Body of pancreas (tissue), 4 donors: ENCODE data around the gene KCNQ4. TPM values are rescaled to one million over a fixed set of nuclear protein-coding genes. Genes with fewer than 3 reads are reported as not detected.

Experiments
- ATAC-seq: fragments of 150-250 bp; one replicate; pipeline ENCODE4 v1.9.1; 2016
- DNase-seq, 4 donors: peaks; one replicate each; pipeline ENCODE4 v3.0.0-alpha.2; 2019
- H3K27ac ChIP-seq, 4 donors: fragments of 200-600 bp; sonication (generic); 1 replicate in 3 of 4; 2 replicates in 1 of 4; pipeline versions ENCODE4 v1.5.1 to v1.6.1; 2016 to 2019; ENCODE audit warnings: mild to moderate bottlenecking in 1 of 4, mixed read lengths in 1 of 4, moderate library complexity in 1 of 4
- H3K27me3 ChIP-seq, 2 donors: fragments of 200-600 bp; sonication (generic); one replicate each; pipeline ENCODE4 v1.6.0; 2016; ENCODE audit warnings: mild to moderate bottlenecking in 1 of 2
- H3K36me3 ChIP-seq, 2 donors: fragments of 200-600 bp; sonication (generic); replicated peaks in 1 of 2; 2 replicates each; pipeline ENCODE4 v1.5.1; 2016; ENCODE audit warnings: low read depth in 2 of 2; ENCODE audit not compliant: insufficient read depth in 1 of 2
- H3K4me1 ChIP-seq: fragments of 200-600 bp; sonication (generic); one replicate; pipeline ENCODE4 v1.6.0; 2016
- H3K4me3 ChIP-seq, 2 donors: fragments of 200-600 bp; sonication (generic); 1 replicate in 1 of 2; 2 replicates in 1 of 2; pipeline ENCODE4 v1.5.1; 2016 to 2019
- H3K9me3 ChIP-seq, 3 donors: fragments of 200-600 bp; sonication (generic); 1 replicate in 2 of 3; 2 replicates in 1 of 3; pipeline ENCODE4 v1.5.1; 2016
- POLR2A ChIP-seq, 3 donors: fragments of 450-650 bp; IDR thresholded peaks; one replicate each; pipeline ENCODE4 v1.6.1; 2016; ENCODE audit warnings: antibody characterized with exemption in 3 of 3, mild to moderate bottlenecking in 2 of 3
- WGBS, 2 donors: methylation state at CpG; one replicate each; pipeline ENCODE4 v1.1.5; 2017; 5-methylcytosine and 5-hydroxymethylcytosine counted together
- intact Hi-C: fragments of 100-400 bp; cut with DNase I; formaldehyde crosslinking; loops from one replicate; pipeline ENCODE4 v1.15.1; 2023
- total RNA-seq, 2 donors: library from RNA; depleted of rRNA; stranded (reverse); fragments of >200 nt; gene quantifications; one replicate each; pipeline ENCODE4 v1.1.0, GENCODE V29; 2016
- TF ChIP-seq, protein P1 (sequence below), 7 experiments: fragments of 450-650 bp in 4 of 7; fragments of 200-600 bp in 3 of 7; sonication (generic) in 3 of 7; IDR thresholded peaks; one replicate each; pipeline ENCODE4 v1.5.1; 2016 to 2019; ENCODE audit warnings: antibody characterized with exemption in 7 of 7

Gene KCNQ4
- total RNA-seq, 2 donors from 2014 or later: 1.8 to 4.0 TPM

DNA sequence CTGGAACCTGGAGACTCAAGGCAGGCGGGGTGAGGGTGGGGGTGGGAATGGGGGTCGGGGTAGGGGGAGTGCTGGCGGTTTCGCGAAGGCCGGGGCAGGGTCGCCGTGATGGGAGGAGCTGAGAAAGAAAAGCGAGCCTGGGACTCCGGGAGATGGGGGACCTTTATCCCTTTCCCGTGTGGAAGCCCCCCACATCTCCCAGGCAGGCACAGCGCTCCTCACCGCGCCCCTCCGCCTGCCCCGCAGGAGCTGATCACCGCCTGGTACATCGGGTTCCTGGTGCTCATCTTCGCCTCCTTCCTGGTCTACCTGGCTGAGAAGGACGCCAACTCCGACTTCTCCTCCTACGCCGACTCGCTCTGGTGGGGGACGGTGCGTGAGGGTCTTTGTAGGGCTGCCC lies 35.5 kb downstream of the KCNQ4 start:
- Histone ChIP-seq H3K4me3 (no peak overlapping the region), H3K4me1 (peaks cover 25% of the 10 kb centered on the region), H3K27me3 (no peaks in the 10 kb centered on the region), H3K27ac (peak overlapping the region in 1 of 4 donors; percentile 77), H3K9me3 (no peaks in the 10 kb centered on the region), H3K36me3 (no peaks in the 10 kb centered on the region)
- TF ChIP-seq, protein P1, sequence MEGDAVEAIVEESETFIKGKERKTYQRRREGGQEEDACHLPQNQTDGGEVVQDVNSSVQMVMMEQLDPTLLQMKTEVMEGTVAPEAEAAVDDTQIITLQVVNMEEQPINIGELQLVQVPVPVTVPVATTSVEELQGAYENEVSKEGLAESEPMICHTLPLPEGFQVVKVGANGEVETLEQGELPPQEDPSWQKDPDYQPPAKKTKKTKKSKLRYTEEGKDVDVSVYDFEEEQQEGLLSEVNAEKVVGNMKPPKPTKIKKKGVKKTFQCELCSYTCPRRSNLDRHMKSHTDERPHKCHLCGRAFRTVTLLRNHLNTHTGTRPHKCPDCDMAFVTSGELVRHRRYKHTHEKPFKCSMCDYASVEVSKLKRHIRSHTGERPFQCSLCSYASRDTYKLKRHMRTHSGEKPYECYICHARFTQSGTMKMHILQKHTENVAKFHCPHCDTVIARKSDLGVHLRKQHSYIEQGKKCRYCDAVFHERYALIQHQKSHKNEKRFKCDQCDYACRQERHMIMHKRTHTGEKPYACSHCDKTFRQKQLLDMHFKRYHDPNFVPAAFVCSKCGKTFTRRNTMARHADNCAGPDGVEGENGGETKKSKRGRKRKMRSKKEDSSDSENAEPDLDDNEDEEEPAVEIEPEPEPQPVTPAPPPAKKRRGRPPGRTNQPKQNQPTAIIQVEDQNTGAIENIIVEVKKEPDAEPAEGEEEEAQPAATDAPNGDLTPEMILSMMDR (IDR thresholded peaks at IDR 0.05): no peak
- no peak for TF ChIP-seq POLR2A (IDR thresholded peaks at IDR 0.05)
- ATAC-seq (no peak), DNase-seq (no peak)
- 66 to 68% methylated on average over 22 to 23 of the region's 26 CpGs for WGBS, 2 donors
- intact Hi-C loops: no loop called here

DNA sequence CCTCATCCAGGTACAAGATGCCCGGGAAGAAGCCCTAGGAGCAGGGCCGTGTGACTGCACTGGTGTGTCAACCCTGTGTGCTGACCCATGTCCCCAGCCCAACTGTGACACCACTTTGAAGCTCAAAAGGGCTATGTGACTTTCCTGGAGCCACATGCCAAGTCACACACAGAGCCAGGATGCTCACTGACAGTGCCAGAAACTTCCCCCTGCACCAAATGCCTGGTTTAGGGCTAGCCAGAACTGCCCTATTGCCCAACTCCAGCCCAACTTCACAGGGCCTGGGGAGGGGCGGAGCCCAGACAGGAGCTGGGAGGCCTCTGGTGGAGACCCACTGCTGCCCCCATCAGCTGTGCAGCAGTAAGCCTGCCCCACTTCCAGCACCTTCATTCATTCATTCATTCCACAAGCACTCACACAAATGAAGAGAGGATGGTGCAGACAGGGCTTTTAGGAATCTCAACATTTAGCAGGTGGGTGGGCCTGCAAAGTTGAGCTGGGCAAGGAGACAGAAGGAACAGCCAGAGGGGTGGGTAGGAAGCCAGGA lies 36.7 kb downstream of the KCNQ4 start:
- DNase-seq: no peak
- TF ChIP-seq, protein P1 (IDR thresholded peaks at IDR 0.05): no peak
- no peak for TF ChIP-seq POLR2A (IDR thresholded peaks at IDR 0.05)
- 70 to 88% methylated on average over 2 to 3 of the region's 3 CpGs for WGBS, 2 donors
- Histone ChIP-seq H3K27me3 (no peaks in the 10 kb centered on the region), H3K4me1 (peaks cover 37% of the 10 kb centered on the region), H3K9me3 (no peaks in the 10 kb centered on the region), H3K27ac (peak overlapping the region in 3 of 4 donors; percentile 52 to 77 (median 76)), H3K4me3 (no peak overlapping the region), H3K36me3 (no peaks in the 10 kb centered on the region)
- intact Hi-C loops: no loop called here
- no peak for ATAC-seq

DNA sequence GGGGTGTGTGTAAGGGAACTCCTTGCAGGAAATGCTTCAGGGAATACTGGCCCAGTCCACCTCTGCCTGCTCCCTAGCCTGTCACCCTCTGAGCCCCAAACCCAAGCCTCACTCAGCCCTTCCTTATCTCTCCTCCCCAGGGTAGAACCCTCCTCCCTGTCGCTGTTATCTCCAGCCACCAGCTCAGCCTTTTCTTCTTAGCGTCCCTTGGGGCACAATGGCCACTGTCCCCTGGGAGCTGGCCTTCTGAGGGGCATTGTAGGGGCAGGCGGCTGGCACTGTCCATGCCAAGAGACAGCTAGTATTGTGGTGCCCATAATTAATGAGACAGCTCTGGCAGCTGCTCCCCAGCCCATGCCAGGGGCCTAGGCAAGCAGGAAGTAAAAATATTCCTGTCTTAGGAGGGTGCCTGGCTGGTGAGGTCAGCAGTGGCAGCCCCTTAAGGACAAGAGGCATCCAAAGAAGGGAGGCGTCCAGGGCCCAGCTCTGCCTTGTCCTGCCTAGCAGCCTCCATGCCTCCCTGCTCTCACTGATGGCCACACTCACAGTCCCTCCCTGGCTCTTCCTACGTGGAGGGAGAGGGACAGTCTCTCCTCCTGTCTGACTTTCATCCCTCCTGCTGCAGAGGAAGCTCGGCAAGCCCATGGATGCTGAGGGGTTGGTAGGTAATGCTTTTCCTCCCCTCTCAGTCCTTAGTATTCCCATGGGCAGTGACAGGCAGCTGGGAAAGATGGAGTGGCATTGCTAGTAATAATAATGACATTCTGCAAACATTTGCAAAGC lies 37.5 kb downstream of the KCNQ4 start:
- no peaks in the 10 kb centered on the region for H3K27me3 ChIP-seq
- intact Hi-C loops: no loop called here
- H3K36me3 ChIP-seq: no peaks in the 10 kb centered on the region
- ATAC-seq (peak; percentile 41), DNase-seq (peak in 3 of 4 donors; percentile 48 to 52 (median 48))
- H3K4me3 ChIP-seq: no peak overlapping the region
- H3K9me3 ChIP-seq: no peaks in the 10 kb centered on the region
- peak overlapping the region in 3 of 4 donors; percentile 52 to 77 (median 76) for H3K27ac ChIP-seq
- WGBS, 2 donors: 32 to 43% methylated on average over 6 of the region's 6 CpGs
- H3K4me1 ChIP-seq: peaks cover 45% of the 10 kb centered on the region
- no peak for TF ChIP-seq POLR2A (IDR thresholded peaks at IDR 0.05)
- TF ChIP-seq, protein P1 (IDR thresholded peaks at IDR 0.05): no peak

GRCh38 chr1:40822890-40823289 lies 39.3 kb downstream of the KCNQ4 start:
- no peaks in the 10 kb centered on the region for H3K9me3 ChIP-seq
- no peaks in the 10 kb centered on the region for H3K27me3 ChIP-seq
- ATAC-seq (no peak), DNase-seq (no peak)
- intact Hi-C loops: no loop called here
- H3K27ac ChIP-seq: no peak overlapping the region
- 79 to 88% methylated on average over 8 to 12 of the region's 12 CpGs for WGBS, 2 donors
- no peak overlapping the region for H3K4me3 ChIP-seq
- TF ChIP-seq, protein P1 (IDR thresholded peaks at IDR 0.05): no peak
- TF ChIP-seq POLR2A (IDR thresholded peaks at IDR 0.05): no peak
- H3K36me3 ChIP-seq: no peaks in the 10 kb centered on the region
- H3K4me1 ChIP-seq: peaks cover 45% of the 10 kb centered on the region
